ENCODE measurements around the gene ZNF407.

DNA sequence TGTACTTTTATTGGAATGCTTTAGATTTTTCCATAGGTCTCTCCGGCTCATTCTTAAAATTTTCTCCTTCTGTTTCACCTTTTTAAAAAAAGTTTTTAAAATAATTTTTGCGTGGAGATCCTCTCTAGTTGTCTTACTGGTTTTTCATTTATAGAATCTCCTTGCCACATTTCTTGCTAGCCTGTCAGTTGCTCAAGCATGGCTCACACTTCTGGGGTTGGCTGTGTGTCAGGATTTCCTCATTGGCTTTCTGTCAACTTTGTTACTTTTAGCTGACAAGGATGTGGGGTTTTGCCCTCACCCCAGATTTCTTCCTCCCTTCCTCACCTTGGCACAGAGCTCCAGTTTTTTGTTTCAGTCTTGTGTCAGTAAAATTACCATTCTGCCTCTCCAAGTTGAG, 124.6 kb downstream of the ZNF407 start:
- TF ChIP-seq, protein P1, sequence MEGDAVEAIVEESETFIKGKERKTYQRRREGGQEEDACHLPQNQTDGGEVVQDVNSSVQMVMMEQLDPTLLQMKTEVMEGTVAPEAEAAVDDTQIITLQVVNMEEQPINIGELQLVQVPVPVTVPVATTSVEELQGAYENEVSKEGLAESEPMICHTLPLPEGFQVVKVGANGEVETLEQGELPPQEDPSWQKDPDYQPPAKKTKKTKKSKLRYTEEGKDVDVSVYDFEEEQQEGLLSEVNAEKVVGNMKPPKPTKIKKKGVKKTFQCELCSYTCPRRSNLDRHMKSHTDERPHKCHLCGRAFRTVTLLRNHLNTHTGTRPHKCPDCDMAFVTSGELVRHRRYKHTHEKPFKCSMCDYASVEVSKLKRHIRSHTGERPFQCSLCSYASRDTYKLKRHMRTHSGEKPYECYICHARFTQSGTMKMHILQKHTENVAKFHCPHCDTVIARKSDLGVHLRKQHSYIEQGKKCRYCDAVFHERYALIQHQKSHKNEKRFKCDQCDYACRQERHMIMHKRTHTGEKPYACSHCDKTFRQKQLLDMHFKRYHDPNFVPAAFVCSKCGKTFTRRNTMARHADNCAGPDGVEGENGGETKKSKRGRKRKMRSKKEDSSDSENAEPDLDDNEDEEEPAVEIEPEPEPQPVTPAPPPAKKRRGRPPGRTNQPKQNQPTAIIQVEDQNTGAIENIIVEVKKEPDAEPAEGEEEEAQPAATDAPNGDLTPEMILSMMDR (IDR thresholded peaks at IDR 0.05; ENCODE audit: low read length) = no peak
- no peak for TF ChIP-seq EZH2 (optimal IDR thresholded peaks at IDR 0.05; ENCODE audit: low read depth, low read length)
- no peak for TF ChIP-seq EZH2phosphoT487 (IDR thresholded peaks at IDR 0.05; ENCODE audit: low read length)

Measured in MM.1S (cell line).